GM12878 (cell line): ENCODE measurements around the gene OPN1LW.

ENCODE experiments used
- BCL3 ChIP-seq: IDR thresholded peaks from 2 replicates; pipeline ENCODE4 v1.6.1; 2011; ENCODE audit warnings: borderline replicate concordance, low read depth, mild to moderate bottlenecking, moderate library complexity, low read length; ENCODE audit not compliant: insufficient read depth, poor library complexity, severe bottlenecking
- BHLHE40 ChIP-seq, 2 experiments: fragments of 450-650 bp in 1 of 2; IDR thresholded peaks; 2 replicates each; pipeline ENCODE4 v1.6.1; 2011 to 2017; ENCODE audit warnings: low read depth in 2 of 2, borderline replicate concordance in 1 of 2, improper control_type of control experiment in 1 of 2, low read length in 1 of 2, mild to moderate bottlenecking in 1 of 2
- CTCF ChIP-seq, 3 experiments: IDR thresholded peaks in 2 of 3; conservative IDR thresholded peaks in 1 of 3; 2 replicates each; pipeline ENCODE4 v1.5.1; 2011; ENCODE audit warnings: low read depth in 3 of 3, low read length in 3 of 3, mild to moderate bottlenecking in 3 of 3, control low read depth in 2 of 3, moderate library complexity in 2 of 3, inconsistent platforms in 1 of 3, mixed read lengths in 1 of 3; ENCODE audit not compliant: control insufficient read depth in 2 of 3, insufficient read depth in 1 of 3; ENCODE audit errors: extremely low read depth in 1 of 3
- EGR1 ChIP-seq, 2 experiments: IDR thresholded peaks; 1 replicate in 1 of 2; 2 replicates in 1 of 2; pipeline ENCODE4 v1.6.1; 2011 to 2012; ENCODE audit warnings: low read depth in 2 of 2, low read length in 2 of 2, borderline replicate concordance in 1 of 2, mild to moderate bottlenecking in 1 of 2, moderate library complexity in 1 of 2
- HCFC1 ChIP-seq: fragments of 150-350 bp; IDR thresholded peaks from 2 replicates; pipeline ENCODE4 v1.6.1; 2014; ENCODE audit warnings: low read length
- NBN ChIP-seq: fragments of 450-650 bp; IDR thresholded peaks from 2 replicates; pipeline ENCODE4 v1.6.1; 2016
- NFIC ChIP-seq: IDR thresholded peaks from 2 replicates; pipeline ENCODE4 v1.6.1; 2012; ENCODE audit warnings: low read depth, mild to moderate bottlenecking, inconsistent platforms, low read length, moderate library complexity
- NRF1 ChIP-seq: conservative IDR thresholded peaks from 2 replicates; pipeline ENCODE4 v1.6.1; 2011; ENCODE audit warnings: mild to moderate bottlenecking, low read depth, low read length, improper control_type of control experiment
- POLR2A ChIP-seq: IDR thresholded peaks from 2 replicates; pipeline ENCODE4 v1.6.1; 2011; ENCODE audit warnings: low read depth, mild to moderate bottlenecking, low read length
- PRDM15 ChIP-seq: fragments of 450-650 bp; formaldehyde crosslinking; IDR thresholded peaks from 2 replicates; pipeline ENCODE4 v1.4.0; 2020; ENCODE audit warnings: mild to moderate bottlenecking, moderate library complexity
- REST ChIP-seq: IDR thresholded peaks from 2 replicates; pipeline ENCODE4 v1.6.1; 2012; ENCODE audit warnings: mild to moderate bottlenecking, low read depth, low read length
- SKIL ChIP-seq: fragments of 450-650 bp; IDR thresholded peaks from 2 replicates; pipeline ENCODE4 v1.6.1; 2017; ENCODE audit warnings: mild to moderate bottlenecking, low read depth, inconsistent platforms; ENCODE audit not compliant: poor library complexity, severe bottlenecking
- STAT1 ChIP-seq: fragments of 450-650 bp; conservative IDR thresholded peaks from 2 replicates; pipeline ENCODE4 v1.6.1; 2014; ENCODE audit warnings: antibody characterized with exemption, mild to moderate bottlenecking
- TAF1 ChIP-seq: IDR thresholded peaks from 2 replicates; pipeline ENCODE4 v1.6.1; 2011; ENCODE audit warnings: mild to moderate bottlenecking, low read depth, low read length, borderline replicate concordance

- TF ChIP-seq CTCF (IDR thresholded peaks at IDR 0.05 in 2 of 3, conservative IDR thresholded peaks at IDR 0.05 in 1 of 3; ENCODE audit: control insufficient read depth in 2 of 3, extremely low read depth in 1 of 3, insufficient read depth in 1 of 3, low read depth in 3 of 3, low read length in 3 of 3) (no peak), NFIC (no peak), REST (no peak), SKIL (no peak), NBN (no peak), NRF1 (no peak), TAF1 (no peak), BCL3 (no peak), STAT1 (no peak), PRDM15 (no peak), POLR2A (no peak), HCFC1 (no peak), EGR1 (IDR thresholded peaks at IDR 0.05; ENCODE audit: borderline replicate concordance in 1 of 2, low read depth in 2 of 2, low read length in 2 of 2) (no peak), BHLHE40 (IDR thresholded peaks at IDR 0.05; ENCODE audit: borderline replicate concordance in 1 of 2, low read depth in 2 of 2, low read length in 1 of 2) (no peak)
These were observed 17.9 kb upstream of the OPN1LW start for GRCh38 chrX:154126101-154126500.
